ENCODE data around the gene PLEKHN1.
A peak's percentile ranks its signal among the peaks of the same experiment; 100 is the strongest.

Gene PLEKHN1

GRCh38 chr1:963301-963651 lies 3.0 kb upstream of the PLEKHN1 start:
- H3K4me1 Mint-ChIP-seq: peaks cover 5% of the 10 kb centered on the region
- no peak for ATAC-seq (replicated peaks; ENCODE audit: extremely low read depth, poor library complexity, severe bottlenecking)
- H3K36me3 Mint-ChIP-seq (ENCODE audit: insufficient read depth): peaks cover 12% of the 10 kb centered on the region
- H3K27ac Mint-ChIP-seq (ENCODE audit: low read depth): no peak overlapping the region
- H3K27me3 Mint-ChIP-seq: no peaks in the 10 kb centered on the region
- peak overlapping the region; percentile 88 for H3K4me3 Mint-ChIP-seq
- H3K9me3 Mint-ChIP-seq: no peaks in the 10 kb centered on the region
- DNase-seq (ENCODE audit: low spot score in 2 of 2): no peak

DNA sequence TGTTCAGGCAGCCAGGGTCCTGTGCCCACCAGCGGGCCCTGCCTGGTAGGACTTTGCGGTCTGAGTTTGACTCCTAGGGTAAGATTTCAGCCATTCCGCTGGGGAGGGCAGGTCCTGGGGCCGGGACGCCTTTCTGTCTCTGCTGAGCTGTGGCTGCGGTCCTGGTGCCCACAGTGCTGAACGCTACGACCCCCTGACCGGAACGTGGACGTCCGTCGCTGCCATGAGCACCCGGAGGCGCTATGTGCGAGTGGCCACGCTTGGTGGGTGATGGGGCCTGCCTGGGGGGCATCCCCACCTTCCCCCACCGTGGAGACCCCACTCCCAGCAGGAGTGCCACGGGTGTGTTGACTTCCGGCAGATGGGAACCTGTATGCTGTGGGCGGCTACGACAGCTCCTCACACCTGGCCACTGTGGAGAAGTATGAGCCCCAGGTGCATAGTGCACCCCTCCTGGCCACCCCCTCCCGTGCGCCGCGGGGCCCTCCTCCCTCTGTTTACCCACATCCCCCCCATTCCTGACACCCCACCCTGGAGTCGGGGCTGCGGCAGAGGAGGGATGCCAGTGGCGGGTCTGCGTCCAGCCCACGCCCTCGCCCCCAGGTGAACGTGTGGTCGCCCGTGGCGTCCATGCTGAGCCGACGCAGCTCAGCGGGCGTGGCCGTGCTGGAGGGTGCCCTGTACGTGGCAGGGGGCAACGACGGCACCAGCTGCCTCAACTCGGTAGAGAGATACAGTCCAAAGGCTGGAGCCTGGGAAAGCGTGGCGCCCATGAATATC lies 2.3 kb upstream of the PLEKHN1 start:
- H3K9me3 Mint-ChIP-seq: no peaks in the 10 kb centered on the region
- DNase-seq (ENCODE audit: low spot score in 2 of 2): no peak
- H3K4me3 Mint-ChIP-seq: no peak overlapping the region
- no peaks in the 10 kb centered on the region for H3K4me1 Mint-ChIP-seq
- H3K36me3 Mint-ChIP-seq (ENCODE audit: insufficient read depth): peaks cover 11% of the 10 kb centered on the region
- H3K27ac Mint-ChIP-seq (ENCODE audit: low read depth): no peak overlapping the region
- H3K27me3 Mint-ChIP-seq: no peaks in the 10 kb centered on the region
- ATAC-seq (replicated peaks; ENCODE audit: extremely low read depth, poor library complexity, severe bottlenecking): no peak

DNA sequence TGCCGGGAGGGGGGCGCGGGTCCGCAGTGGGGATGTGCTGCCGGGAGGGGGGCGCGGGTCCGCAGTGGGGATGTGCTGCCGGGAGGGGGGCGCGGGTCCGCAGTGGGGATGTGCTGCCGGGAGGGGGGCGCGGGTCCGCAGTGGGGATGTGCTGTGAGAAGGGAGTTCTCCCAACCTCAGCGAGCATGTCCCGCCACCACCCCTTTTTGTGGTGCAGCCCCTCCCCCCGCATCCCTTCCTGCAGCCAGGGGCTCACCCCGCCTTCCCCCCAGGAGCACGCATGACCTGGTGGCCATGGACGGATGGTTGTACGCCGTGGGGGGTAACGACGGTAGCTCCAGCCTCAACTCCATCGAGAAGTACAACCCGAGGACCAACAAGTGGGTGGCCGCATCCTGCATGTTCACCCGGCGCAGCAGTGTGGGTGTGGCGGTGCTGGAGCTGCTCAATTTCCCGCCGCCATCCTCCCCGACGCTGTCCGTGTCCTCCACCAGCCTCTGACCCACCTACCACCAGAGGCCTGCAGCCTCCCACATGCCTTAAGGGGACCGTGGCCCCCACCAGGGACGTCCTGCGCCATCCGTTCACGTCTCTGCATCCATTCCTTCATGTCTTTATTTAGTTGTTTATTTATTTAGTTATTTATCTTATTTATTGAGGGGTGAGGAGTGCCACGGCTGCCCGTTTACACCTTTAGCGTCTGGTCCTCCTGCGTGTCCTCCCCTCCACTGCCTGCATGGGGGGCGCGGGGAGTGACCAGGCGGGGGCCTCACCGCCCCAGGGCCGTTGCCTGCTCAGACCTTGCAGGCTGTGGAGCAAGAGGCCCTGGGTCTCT lies 1.4 kb upstream of the PLEKHN1 start:
- Mint-ChIP-seq H3K27me3 (no peaks in the 10 kb centered on the region), H3K9me3 (no peaks in the 10 kb centered on the region), H3K4me3 (peak overlapping the region; percentile 40), H3K36me3 (ENCODE audit: insufficient read depth) (peaks cover 7% of the 10 kb centered on the region), H3K27ac (ENCODE audit: low read depth) (no peak overlapping the region), H3K4me1 (no peaks in the 10 kb centered on the region)
- no peak for DNase-seq (ENCODE audit: low spot score in 2 of 2)
- no peak for ATAC-seq (replicated peaks; ENCODE audit: extremely low read depth, poor library complexity, severe bottlenecking)

DNA sequence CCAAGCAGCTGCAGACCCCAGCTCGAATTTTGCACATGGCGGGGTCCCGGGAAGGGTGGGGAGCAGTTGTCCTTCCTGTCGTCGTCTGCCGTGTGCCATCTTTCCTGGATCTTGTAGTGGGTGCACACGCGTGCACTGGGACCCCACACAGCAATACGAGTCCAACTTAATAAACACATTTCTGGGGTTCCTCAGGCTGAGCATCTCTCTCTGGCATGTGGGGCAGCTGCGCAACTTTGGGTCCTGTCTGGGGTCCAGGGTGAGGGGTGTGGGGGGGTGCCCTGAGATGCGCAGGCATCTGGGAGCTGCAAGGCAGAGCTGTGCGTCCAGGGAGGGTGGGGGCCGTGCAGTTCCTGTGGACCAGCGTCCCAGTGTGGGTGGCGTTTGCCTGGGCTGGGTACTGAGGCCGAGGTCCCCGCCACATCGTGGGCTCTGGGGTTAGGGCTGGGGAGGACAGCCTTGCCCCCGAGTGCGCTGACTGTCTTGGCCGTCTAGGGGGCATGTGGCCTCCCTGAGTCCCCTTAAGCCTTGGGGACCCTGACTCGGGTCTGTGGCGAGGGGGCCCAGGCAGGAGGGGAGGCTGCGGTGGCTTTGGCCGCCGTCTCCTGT lies 652 bp upstream of the PLEKHN1 start:
- ATAC-seq (replicated peaks; ENCODE audit: extremely low read depth, poor library complexity, severe bottlenecking) (no peak), DNase-seq (ENCODE audit: low spot score in 2 of 2) (no peak)
- Mint-ChIP-seq H3K27ac (ENCODE audit: low read depth) (no peak overlapping the region), H3K36me3 (ENCODE audit: insufficient read depth) (peaks cover 7% of the 10 kb centered on the region), H3K4me3 (peak overlapping the region; percentile 40), H3K27me3 (no peaks in the 10 kb centered on the region), H3K9me3 (no peaks in the 10 kb centered on the region), H3K4me1 (no peaks in the 10 kb centered on the region)

GRCh38 chr1:966704-967300 lies 520 bp downstream of the PLEKHN1 start:
- H3K27ac Mint-ChIP-seq (ENCODE audit: low read depth): peak overlapping the region; percentile 22

GRCh38 chr1:967466-968343 lies 1.4 kb downstream of the PLEKHN1 start:
- Mint-ChIP-seq H3K9me3 (no peaks in the 10 kb centered on the region), H3K4me3 (no peak overlapping the region), H3K36me3 (ENCODE audit: insufficient read depth) (peaks cover 5% of the 10 kb centered on the region), H3K27ac (ENCODE audit: low read depth) (no peak overlapping the region), H3K27me3 (no peaks in the 10 kb centered on the region), H3K4me1 (no peaks in the 10 kb centered on the region)
- no peak for ATAC-seq (replicated peaks; ENCODE audit: extremely low read depth, poor library complexity, severe bottlenecking)
- no peak for DNase-seq (ENCODE audit: low spot score in 2 of 2)

More at GRCh38 chr1:966704-967300, 520 bp downstream of the PLEKHN1 start:
- H3K27me3 Mint-ChIP-seq: no peaks in the 10 kb centered on the region
- H3K4me3 Mint-ChIP-seq: peak overlapping the region; percentile 76
- ATAC-seq (replicated peaks; ENCODE audit: extremely low read depth, poor library complexity, severe bottlenecking) (peak; percentile 87), DNase-seq (ENCODE audit: low spot score in 2 of 2) (peak in 1 of 2 donors; percentile 41)
- no peaks in the 10 kb centered on the region for H3K9me3 Mint-ChIP-seq
- H3K4me1 Mint-ChIP-seq: no peaks in the 10 kb centered on the region
- H3K36me3 Mint-ChIP-seq (ENCODE audit: insufficient read depth): peaks cover 5% of the 10 kb centered on the region

- no peaks in the 10 kb centered on the region for H3K4me1 Mint-ChIP-seq
- H3K27me3 Mint-ChIP-seq: no peaks in the 10 kb centered on the region
- H3K36me3 Mint-ChIP-seq (ENCODE audit: insufficient read depth): no peaks in the 10 kb centered on the region
- no peak overlapping the region for H3K4me3 Mint-ChIP-seq
- no peak for ATAC-seq (replicated peaks; ENCODE audit: extremely low read depth, poor library complexity, severe bottlenecking)
- H3K9me3 Mint-ChIP-seq: no peaks in the 10 kb centered on the region
- H3K27ac Mint-ChIP-seq (ENCODE audit: low read depth): no peak overlapping the region
- no peak for DNase-seq (ENCODE audit: low spot score in 2 of 2)
Measured at GRCh38 chr1:969260-969855, 3.1 kb downstream of the PLEKHN1 start.

DNA sequence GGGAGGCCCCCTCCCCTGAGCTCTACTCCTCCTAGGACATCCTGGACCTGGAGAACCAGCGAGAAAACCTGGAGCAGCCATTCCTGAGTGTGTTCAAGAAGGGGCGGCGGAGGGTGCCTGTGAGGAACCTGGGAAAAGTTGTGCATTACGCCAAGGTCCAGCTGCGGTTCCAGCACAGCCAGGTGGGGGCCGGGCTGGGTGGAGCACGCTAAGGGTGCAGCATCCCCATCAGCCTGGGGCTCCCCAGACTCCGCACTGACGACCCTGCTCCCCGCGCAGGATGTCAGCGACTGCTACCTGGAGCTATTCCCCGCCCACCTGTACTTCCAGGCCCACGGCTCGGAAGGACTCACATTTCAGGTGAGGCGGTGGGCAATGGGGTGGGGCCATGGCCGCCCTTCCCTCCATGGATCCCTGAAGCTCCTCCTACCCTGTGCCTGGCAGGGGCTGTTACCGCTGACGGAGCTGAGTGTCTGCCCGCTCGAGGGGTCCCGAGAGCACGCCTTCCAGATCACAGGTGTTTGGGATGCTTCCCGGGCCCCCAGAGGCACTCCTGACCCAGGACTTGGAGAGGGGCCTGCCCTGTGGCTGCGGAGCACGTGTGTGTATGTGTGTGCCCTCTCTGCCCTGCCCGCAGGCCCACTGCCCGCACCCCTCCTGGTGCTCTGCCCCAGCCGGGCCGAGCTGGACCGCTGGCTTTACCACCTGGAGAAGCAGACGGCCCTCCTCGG lies 4.1 kb downstream of the PLEKHN1 start:
- DNase-seq (ENCODE audit: low spot score in 2 of 2): no peak
- Mint-ChIP-seq H3K36me3 (ENCODE audit: insufficient read depth) (no peaks in the 10 kb centered on the region), H3K4me3 (no peak overlapping the region), H3K4me1 (no peaks in the 10 kb centered on the region), H3K27ac (ENCODE audit: low read depth) (no peak overlapping the region), H3K27me3 (peaks cover 10% of the 10 kb centered on the region), H3K9me3 (no peaks in the 10 kb centered on the region)
- ATAC-seq (replicated peaks; ENCODE audit: extremely low read depth, poor library complexity, severe bottlenecking): no peak

- Mint-ChIP-seq H3K4me1 (peaks cover 5% of the 10 kb centered on the region), H3K27me3 (peaks cover 17% of the 10 kb centered on the region), H3K4me3 (no peak overlapping the region)
Measured at GRCh38 chr1:970973-971730, 4.9 kb downstream of the PLEKHN1 start.

DNA sequence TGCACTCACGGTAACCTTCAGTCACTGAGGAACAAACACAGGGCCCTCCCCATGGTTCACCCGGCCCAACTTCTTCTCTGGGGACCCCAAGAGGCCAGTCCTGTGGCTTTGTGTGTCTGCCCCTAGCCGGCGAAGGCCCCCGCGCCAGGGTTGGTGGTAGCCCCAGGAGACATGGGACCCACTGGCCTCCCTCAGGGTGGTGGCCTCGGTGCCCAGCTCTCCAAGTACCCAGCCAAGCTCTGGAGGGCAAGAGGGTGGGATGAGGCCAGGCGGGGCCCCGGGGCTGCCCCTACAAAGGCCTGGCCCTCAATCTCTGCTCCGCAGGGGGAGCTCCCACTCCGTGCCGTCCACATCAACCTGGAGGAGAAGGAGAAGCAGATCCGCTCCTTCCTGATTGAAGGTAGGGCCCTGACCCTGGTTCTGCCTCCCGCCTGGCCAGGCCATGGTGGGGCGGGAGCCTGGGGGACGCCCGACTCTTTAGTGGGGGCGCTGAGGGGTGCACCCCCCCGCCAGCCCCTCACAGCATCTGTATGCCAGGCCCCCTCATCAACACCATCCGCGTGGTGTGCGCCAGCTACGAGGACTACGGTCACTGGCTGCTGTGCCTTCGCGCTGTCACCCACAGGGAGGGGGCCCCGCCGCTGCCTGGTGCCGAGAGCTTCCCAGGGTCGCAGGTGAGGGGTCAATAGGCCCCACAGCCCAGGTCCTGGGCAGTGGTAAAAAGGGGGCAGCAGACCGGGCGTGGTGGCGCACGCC lies 5.6 kb downstream of the PLEKHN1 start:
- DNase-seq (ENCODE audit: low spot score in 2 of 2): no peak
- H3K27me3 Mint-ChIP-seq: peaks cover 17% of the 10 kb centered on the region
- no peak overlapping the region for H3K27ac Mint-ChIP-seq (ENCODE audit: low read depth)
- no peaks in the 10 kb centered on the region for H3K9me3 Mint-ChIP-seq
- no peak overlapping the region for H3K4me3 Mint-ChIP-seq
- ATAC-seq (replicated peaks; ENCODE audit: extremely low read depth, poor library complexity, severe bottlenecking): no peak
- peaks cover 5% of the 10 kb centered on the region for H3K4me1 Mint-ChIP-seq
- peaks cover 2% of the 10 kb centered on the region for H3K36me3 Mint-ChIP-seq (ENCODE audit: insufficient read depth)

More at GRCh38 chr1:970973-971730, 4.9 kb downstream of the PLEKHN1 start:
- ATAC-seq (replicated peaks; ENCODE audit: extremely low read depth, poor library complexity, severe bottlenecking): no peak
- no peak overlapping the region for H3K27ac Mint-ChIP-seq (ENCODE audit: low read depth)
- DNase-seq (ENCODE audit: low spot score in 2 of 2): no peak
- peaks cover 2% of the 10 kb centered on the region for H3K36me3 Mint-ChIP-seq (ENCODE audit: insufficient read depth)
- H3K9me3 Mint-ChIP-seq: no peaks in the 10 kb centered on the region

Measured in central memory CD8-positive, alpha-beta T cell (primary cell).